ENCODE results near the gene MARCHF10. TPM values are rescaled to one million over a fixed set of nuclear protein-coding genes. Genes with fewer than 3 reads are reported as not detected.

MARCHF10 gene
- total RNA-seq, 4 donors from 2014 or later: 0.29 to 0.81 TPM; not detected in 2

DNA sequence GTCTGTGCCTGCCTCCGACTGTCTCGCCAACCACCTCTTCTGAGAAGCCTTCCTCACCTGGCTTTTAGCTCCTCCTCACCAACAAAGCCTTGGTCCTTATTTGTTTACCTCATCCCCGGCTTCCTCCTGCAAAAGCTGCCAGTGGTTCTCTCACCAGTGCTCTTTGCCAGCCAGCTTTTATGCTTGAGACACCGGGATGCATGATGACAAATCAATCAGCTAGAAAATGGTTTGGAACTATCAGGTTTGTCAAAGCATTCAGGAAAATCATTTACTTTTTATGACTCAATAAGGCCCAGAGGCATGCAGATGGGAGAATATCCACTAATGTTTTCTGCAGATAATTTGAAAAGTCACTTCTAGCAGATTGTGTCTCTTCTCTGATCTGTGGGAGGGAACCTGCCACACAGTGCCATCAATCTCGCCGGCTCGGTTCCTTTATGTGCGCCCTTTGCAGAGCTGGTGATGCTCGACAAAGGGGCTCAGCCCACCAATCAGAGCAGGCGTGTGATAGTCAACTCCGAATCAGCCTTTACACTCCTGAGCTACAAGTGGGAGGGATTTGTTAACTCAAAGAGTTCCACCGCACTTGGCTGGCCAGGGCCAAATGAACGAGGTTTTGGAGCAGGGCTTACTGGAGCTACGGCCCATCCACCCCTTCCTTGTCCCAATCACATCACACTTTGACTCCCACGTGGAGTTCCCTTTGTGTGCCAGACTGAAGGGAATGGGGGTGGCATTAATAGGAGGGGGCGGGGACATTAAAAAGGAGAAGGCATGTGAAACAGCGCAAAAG lies 94.8 kb downstream of the MARCHF10 start:
- Histone ChIP-seq H3K9me3 (no peaks in the 10 kb centered on the region), H3K27me3 (no peaks in the 10 kb centered on the region), H3K27ac (no peak overlapping the region), H3K36me3 (no peaks in the 10 kb centered on the region), H3K4me1 (no peaks in the 10 kb centered on the region), H3K4me3 (replicated peaks in 1 of 3) (no peak overlapping the region)
- 83 to 85% methylated on average over 17 of the region's 17 CpGs for WGBS, 2 donors
- intact Hi-C loops (cut with DNase I): no loop called here
- DNase-seq: no peak
- TF ChIP-seq POLR2A (IDR thresholded peaks at IDR 0.05): no peak
- TF ChIP-seq, protein P1, sequence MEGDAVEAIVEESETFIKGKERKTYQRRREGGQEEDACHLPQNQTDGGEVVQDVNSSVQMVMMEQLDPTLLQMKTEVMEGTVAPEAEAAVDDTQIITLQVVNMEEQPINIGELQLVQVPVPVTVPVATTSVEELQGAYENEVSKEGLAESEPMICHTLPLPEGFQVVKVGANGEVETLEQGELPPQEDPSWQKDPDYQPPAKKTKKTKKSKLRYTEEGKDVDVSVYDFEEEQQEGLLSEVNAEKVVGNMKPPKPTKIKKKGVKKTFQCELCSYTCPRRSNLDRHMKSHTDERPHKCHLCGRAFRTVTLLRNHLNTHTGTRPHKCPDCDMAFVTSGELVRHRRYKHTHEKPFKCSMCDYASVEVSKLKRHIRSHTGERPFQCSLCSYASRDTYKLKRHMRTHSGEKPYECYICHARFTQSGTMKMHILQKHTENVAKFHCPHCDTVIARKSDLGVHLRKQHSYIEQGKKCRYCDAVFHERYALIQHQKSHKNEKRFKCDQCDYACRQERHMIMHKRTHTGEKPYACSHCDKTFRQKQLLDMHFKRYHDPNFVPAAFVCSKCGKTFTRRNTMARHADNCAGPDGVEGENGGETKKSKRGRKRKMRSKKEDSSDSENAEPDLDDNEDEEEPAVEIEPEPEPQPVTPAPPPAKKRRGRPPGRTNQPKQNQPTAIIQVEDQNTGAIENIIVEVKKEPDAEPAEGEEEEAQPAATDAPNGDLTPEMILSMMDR (IDR thresholded peaks at IDR 0.05): no peak

DNA sequence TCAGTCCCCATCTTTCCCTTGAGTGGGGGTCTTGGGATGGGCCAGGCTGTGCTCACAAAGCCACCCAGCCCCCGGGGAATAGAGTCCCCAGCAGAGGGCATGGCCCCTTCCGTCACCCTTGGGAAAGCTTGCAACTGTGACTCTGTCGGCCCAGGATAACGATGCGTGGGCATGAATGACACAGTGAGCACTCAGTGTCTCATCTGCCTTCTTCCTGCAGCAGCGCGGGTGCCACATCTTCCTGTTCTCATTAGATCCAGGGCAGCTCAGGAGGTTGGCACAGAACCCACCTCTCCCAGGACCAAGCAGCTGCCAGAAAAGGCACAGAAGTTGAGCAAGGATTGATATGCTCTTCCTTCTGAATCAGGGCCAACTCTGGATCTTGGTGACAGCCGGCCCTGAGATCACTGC lies 95.9 kb downstream of the MARCHF10 start:
- no peaks in the 10 kb centered on the region for H3K27me3 ChIP-seq
- H3K27ac ChIP-seq: no peak overlapping the region
- 79 to 84% methylated on average over 8 of the region's 8 CpGs for WGBS, 2 donors
- no peak for TF ChIP-seq POLR2A (IDR thresholded peaks at IDR 0.05)
- TF ChIP-seq, protein P1 (IDR thresholded peaks at IDR 0.05): no peak
- no peak for DNase-seq
- H3K9me3 ChIP-seq: no peaks in the 10 kb centered on the region
- no peaks in the 10 kb centered on the region for H3K36me3 ChIP-seq
- no peaks in the 10 kb centered on the region for H3K4me1 ChIP-seq
- intact Hi-C loops (cut with DNase I): no loop called here
- H3K4me3 ChIP-seq (replicated peaks in 1 of 3): no peak overlapping the region

DNA sequence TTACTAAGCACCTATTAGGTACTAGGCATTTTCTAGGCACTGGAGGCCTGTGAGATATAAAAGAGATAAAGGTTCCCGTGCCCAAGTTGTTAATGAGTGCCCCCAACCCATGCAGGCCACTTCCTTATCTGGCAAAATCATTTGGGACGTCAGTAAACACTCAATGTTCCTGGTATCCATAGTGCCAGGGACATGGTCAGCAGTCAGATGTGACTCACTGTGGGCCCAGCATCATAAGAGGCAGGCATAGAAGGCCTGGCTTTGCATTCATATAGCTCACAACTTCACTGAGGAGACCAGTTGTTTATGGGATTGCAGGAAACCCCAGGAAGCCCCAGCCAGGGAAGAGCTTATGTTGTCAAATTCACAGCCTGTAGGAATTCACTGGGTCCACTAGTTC lies 99.5 kb downstream of the MARCHF10 start:
- DNase-seq: no peak
- Histone ChIP-seq H3K4me3 (replicated peaks in 1 of 3) (no peak overlapping the region), H3K9me3 (no peaks in the 10 kb centered on the region), H3K27ac (no peak overlapping the region), H3K27me3 (no peaks in the 10 kb centered on the region), H3K36me3 (no peaks in the 10 kb centered on the region), H3K4me1 (peaks cover 0 to 7% of the 10 kb centered on the region in 2 donors)
- intact Hi-C loops (cut with DNase I): no loop called here
- 84 to 86% methylated on average over 2 of the region's 2 CpGs for WGBS, 2 donors
- no peak for TF ChIP-seq POLR2A (IDR thresholded peaks at IDR 0.05)
- TF ChIP-seq, protein P1 (IDR thresholded peaks at IDR 0.05): no peak

DNA sequence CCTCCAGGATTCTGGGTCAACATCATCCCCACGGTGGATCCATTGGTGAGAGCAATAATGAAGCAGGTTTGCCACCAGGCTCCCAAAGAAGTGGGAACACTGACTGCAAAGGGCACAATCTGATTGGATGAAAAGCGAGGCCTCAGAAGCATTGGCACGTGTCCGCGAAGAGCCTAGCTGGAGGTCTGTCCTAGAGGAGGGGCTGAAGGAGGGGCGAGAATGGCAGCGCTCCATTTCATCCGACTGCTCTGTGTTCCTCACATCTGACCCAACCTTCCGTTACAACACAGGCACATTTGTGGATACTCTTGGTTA lies 100.7 kb downstream of the MARCHF10 start:
- intact Hi-C loops (cut with DNase I): no loop called here
- H3K27ac ChIP-seq: no peak overlapping the region
- H3K4me3 ChIP-seq (replicated peaks in 1 of 3): no peak overlapping the region
- peaks cover 0 to 12% of the 10 kb centered on the region in 2 donors for H3K4me1 ChIP-seq
- no peak for TF ChIP-seq POLR2A (IDR thresholded peaks at IDR 0.05)
- TF ChIP-seq, protein P1 (IDR thresholded peaks at IDR 0.05): no peak
- DNase-seq: no peak
- H3K36me3 ChIP-seq: no peaks in the 10 kb centered on the region
- H3K27me3 ChIP-seq: no peaks in the 10 kb centered on the region
- no peaks in the 10 kb centered on the region for H3K9me3 ChIP-seq
- WGBS, 2 donors: 92 to 98% methylated on average over 9 of the region's 9 CpGs

DNA sequence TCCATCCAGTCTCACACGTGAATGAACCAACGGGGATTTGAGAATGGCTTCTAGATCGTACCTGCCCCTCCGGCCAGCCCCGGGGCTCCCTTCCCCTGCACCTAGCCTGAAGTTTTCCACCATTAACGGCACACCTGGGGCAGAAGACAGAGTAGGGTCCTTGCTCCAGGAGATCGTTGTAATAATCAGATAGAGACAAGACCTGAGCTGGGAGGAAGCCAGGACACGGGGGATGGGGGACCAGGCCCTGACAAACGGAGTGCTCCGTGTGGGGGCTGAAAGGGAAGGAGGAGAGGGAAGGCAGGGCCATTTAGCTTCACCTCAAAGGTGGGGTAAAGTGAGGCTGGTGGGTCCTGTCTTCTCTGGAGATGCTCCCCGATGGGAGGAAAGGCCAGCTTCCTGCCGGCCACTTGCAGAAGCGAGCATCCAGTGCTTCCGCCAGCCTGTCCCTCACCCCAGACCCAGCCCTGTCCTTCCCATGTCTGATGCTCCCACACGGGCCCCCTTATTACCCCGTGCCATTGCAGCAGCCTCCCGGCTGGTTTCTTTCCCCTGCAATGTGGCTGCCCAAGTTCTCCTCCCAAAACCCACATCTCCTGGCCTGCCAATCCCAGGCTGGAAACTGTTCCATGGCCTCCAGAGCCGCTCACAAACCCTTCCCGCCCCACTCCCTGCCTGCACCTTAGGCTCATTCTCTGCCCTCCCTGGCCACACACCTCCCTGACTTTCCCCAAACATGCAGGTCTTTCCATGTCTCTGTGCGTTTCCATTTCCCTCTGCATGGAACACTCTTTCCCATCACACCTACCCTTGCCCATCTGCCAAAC lies 101.3 kb downstream of the MARCHF10 start:
- intact Hi-C loops (cut with DNase I): no loop called here
- Histone ChIP-seq H3K27me3 (no peaks in the 10 kb centered on the region), H3K27ac (no peak overlapping the region), H3K36me3 (no peaks in the 10 kb centered on the region), H3K9me3 (no peaks in the 10 kb centered on the region), H3K4me1 (peaks cover 0 to 12% of the 10 kb centered on the region in 2 donors), H3K4me3 (replicated peaks in 1 of 3) (no peak overlapping the region)
- TF ChIP-seq, protein P1 (IDR thresholded peaks at IDR 0.05): no peak
- no peak for TF ChIP-seq POLR2A (IDR thresholded peaks at IDR 0.05)
- no peak for DNase-seq
- 77 to 86% methylated on average over 20 of the region's 20 CpGs for WGBS, 2 donors
